ENCODE measurements around the gene PLXNC1.

GRCh38 chr12:94135896-94136295, 12.5 kb upstream of the PLXNC1 start:
- TF ChIP-seq CTCF (conservative IDR thresholded peaks at IDR 0.05) (no peak), ZFX (IDR thresholded peaks at IDR 0.05) (no peak)
